Measurements from ENCODE around the gene NSMF.

GRCh38 chr9:137457406-137458193 lies 1.5 kb downstream of the NSMF start:
- TF ChIP-seq CTCF (conservative IDR thresholded peaks at IDR 0.05) (no peak), EZH2 (IDR thresholded peaks at IDR 0.05; ENCODE audit: low read depth) (no peak)
